Activated CD8-positive, alpha-beta T cell treated with anti-CD3 and anti-CD28 coated beads for 36 hours (primary cell): ENCODE data around the gene FMNL2. TPM values are rescaled to one million over a fixed set of nuclear protein-coding genes. Genes with fewer than 3 reads are reported as not detected.

Source experiments
- ATAC-seq: fragments of 200-7000 bp; cut with Tn5 transposase; one replicate; pipeline ENCODE4 v1.10.0; 2021; ENCODE audit warnings: mild to moderate bottlenecking, moderate library complexity
- CTCF ChIA-PET: fragments of 350-600 bp; sonication (Branson Sonifier 250); formaldehyde crosslinking; loops from one replicate; lab custom pipeline; 2021; ENCODE audit warnings: antibody characterized with exemption; lab: Charles Lee
- POLR2A ChIA-PET: fragments of 350-600 bp; sonication (Branson Sonifier 250); formaldehyde crosslinking; loops from one replicate; lab custom pipeline; 2021; ENCODE audit warnings: antibody characterized with exemption; lab: Charles Lee
- DNase-seq: peaks from one replicate; pipeline ENCODE4 v3.0.0-alpha.2; 2020
- H3K27ac Mint-ChIP-seq: one replicate; pipeline ENCODE4 v1.8.0; 2021; ENCODE audit warnings: mild to moderate bottlenecking, mixed read lengths
- H3K27me3 Mint-ChIP-seq: one replicate; pipeline ENCODE4 v1.8.0; 2021; ENCODE audit warnings: mixed read lengths
- H3K36me3 Mint-ChIP-seq: one replicate; pipeline ENCODE4 v1.8.0; 2021; ENCODE audit warnings: low read depth, mixed read lengths
- H3K4me1 Mint-ChIP-seq: one replicate; pipeline ENCODE4 v1.8.0; 2021; ENCODE audit warnings: low read depth, mixed read lengths
- H3K4me3 Mint-ChIP-seq: one replicate; pipeline ENCODE4 v1.8.0; 2021; ENCODE audit warnings: mild to moderate bottlenecking, moderate library complexity, mixed read lengths
- H3K9me3 Mint-ChIP-seq: one replicate; pipeline ENCODE4 v1.8.0; 2021; ENCODE audit warnings: mixed read lengths
- intact Hi-C: fragments of 100-400 bp; cut with micrococcal nuclease; formaldehyde crosslinking; loops from one replicate; pipeline ENCODE4 v1.10.0; 2022
- total RNA-seq, 2 experiments: library from RNA; stranded (reverse); gene quantifications; one replicate each; pipeline ENCODE4 v1.2.3, GENCODE V29; 2021
- TF ChIP-seq, protein P1 (sequence below): fragments of 200-600 bp; IDR thresholded peaks from one replicate; pipeline ENCODE4 v1.8.0; 2022; ENCODE audit warnings: antibody characterized with exemption, mild to moderate bottlenecking

The FMNL2 gene
- total RNA-seq, 2 experiments from 2014 or later, result 1.1 TPM

DNA sequence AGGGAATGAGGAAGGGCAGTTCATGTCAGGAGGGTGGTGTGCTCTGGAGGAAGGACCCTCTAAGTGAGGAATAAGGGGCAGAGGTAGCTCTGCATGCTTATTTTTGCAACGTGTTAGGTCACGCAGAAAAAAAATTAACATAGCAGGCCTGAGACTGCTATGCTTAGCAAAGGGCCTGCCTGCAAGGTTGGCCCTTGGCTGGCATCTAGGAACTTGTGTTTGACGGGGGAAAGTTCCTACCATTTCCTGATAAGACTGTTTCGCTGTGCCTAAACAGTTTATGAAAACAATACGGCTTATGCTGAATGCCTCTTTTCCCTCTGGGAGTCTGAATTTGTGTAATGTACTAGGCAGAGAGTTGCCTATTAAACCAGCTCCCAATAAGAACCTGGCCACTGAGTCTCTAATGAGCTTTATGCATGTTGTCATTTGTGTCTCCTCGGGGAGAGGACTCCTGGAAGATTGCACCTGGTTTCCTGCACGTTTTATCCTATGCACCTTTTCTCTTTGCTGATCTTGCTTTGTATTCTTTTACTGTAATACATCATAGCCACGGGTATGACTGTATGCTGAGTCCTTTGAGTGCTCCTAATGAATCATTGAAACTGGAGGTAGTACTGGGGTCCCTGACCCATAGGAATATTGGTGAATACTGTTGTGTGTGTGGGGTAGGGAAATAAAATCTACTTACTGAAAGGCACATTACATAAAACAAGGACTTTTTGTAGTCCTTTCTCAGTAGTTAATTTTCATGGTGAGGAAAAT, 213.3 kb downstream of the FMNL2 start:
- ATAC-seq (no peak), DNase-seq (no peak)
- no peaks in the 10 kb centered on the region for H3K36me3 Mint-ChIP-seq
- peaks cover 3% of the 10 kb centered on the region for H3K27me3 Mint-ChIP-seq
- no peak overlapping the region for H3K4me3 Mint-ChIP-seq
- no peaks in the 10 kb centered on the region for H3K4me1 Mint-ChIP-seq
- CTCF ChIA-PET, result interaction anchor here (1.2 to 1.4 kb wide), 2 partner anchors 21 to 87 kb away, joined by 3 to 6 read pairs; no protein-coding TSS in a partner anchor
- no peaks in the 10 kb centered on the region for H3K9me3 Mint-ChIP-seq
- intact Hi-C loops, result no loop called here
- POLR2A ChIA-PET, result no interaction called here
- TF ChIP-seq, protein P1, sequence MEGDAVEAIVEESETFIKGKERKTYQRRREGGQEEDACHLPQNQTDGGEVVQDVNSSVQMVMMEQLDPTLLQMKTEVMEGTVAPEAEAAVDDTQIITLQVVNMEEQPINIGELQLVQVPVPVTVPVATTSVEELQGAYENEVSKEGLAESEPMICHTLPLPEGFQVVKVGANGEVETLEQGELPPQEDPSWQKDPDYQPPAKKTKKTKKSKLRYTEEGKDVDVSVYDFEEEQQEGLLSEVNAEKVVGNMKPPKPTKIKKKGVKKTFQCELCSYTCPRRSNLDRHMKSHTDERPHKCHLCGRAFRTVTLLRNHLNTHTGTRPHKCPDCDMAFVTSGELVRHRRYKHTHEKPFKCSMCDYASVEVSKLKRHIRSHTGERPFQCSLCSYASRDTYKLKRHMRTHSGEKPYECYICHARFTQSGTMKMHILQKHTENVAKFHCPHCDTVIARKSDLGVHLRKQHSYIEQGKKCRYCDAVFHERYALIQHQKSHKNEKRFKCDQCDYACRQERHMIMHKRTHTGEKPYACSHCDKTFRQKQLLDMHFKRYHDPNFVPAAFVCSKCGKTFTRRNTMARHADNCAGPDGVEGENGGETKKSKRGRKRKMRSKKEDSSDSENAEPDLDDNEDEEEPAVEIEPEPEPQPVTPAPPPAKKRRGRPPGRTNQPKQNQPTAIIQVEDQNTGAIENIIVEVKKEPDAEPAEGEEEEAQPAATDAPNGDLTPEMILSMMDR, result no peak
- H3K27ac Mint-ChIP-seq, result no peak overlapping the region

DNA sequence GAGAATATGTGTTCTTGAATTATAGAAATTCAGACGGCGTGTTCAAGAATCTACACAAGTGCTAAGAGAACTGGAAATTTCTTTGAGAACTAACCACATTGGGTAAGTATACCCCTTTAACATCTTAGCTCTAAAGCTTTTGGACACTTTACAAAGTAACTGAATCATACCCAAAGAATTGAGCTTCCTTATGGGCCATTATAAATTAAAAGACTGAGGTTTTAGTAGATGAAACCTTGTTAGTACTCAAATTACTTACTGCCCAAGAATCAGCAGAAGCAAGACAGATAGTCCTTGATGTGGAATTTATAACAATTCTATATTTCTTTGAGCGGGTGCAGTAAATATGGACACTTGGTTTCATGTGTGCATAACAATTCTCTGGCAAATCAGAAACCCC, 214.0 kb downstream of the FMNL2 start:
- intact Hi-C loops, result no loop called here
- Mint-ChIP-seq H3K27me3 (peaks cover 5% of the 10 kb centered on the region), H3K36me3 (no peaks in the 10 kb centered on the region), H3K4me1 (no peaks in the 10 kb centered on the region), H3K4me3 (no peak overlapping the region), H3K9me3 (no peaks in the 10 kb centered on the region), H3K27ac (no peak overlapping the region)
- DNase-seq (no peak), ATAC-seq (no peak)
- POLR2A ChIA-PET, result interaction anchor here (0.7 kb wide), 1 partner anchor 105 kb away, joined by 3 read pairs; no protein-coding TSS in a partner anchor
- TF ChIP-seq, protein P1, result no peak
- CTCF ChIA-PET, result interaction anchor here (1.2 to 1.4 kb wide), 2 partner anchors 20 to 87 kb away, joined by 3 to 6 read pairs; no protein-coding TSS in a partner anchor

GRCh38 chr2:152549423-152549822, 214.4 kb downstream of the FMNL2 start:
- intact Hi-C loops, result no loop called here
- H3K4me3 Mint-ChIP-seq, result no peak overlapping the region
- ChIA-PET POLR2A (interaction anchor here (0.7 kb wide), 1 partner anchor 105 kb away, joined by 3 read pairs; no protein-coding TSS in a partner anchor), CTCF (interaction anchor here (1.2 to 1.4 kb wide), 2 partner anchors 20 to 86 kb away, joined by 3 to 6 read pairs; no protein-coding TSS in a partner anchor)
- ATAC-seq, result no peak
- H3K27ac Mint-ChIP-seq, result no peak overlapping the region
- peaks cover 5% of the 10 kb centered on the region for H3K27me3 Mint-ChIP-seq
- no peaks in the 10 kb centered on the region for H3K36me3 Mint-ChIP-seq
- H3K9me3 Mint-ChIP-seq, result no peaks in the 10 kb centered on the region
- H3K4me1 Mint-ChIP-seq, result no peaks in the 10 kb centered on the region
- TF ChIP-seq, protein P1, result no peak
- DNase-seq, result no peak

GRCh38 chr2:152550386-152550785, 215.4 kb downstream of the FMNL2 start:
- H3K4me3 Mint-ChIP-seq, result no peak overlapping the region
- H3K27ac Mint-ChIP-seq, result no peak overlapping the region
- H3K4me1 Mint-ChIP-seq, result no peaks in the 10 kb centered on the region
- no peaks in the 10 kb centered on the region for H3K9me3 Mint-ChIP-seq
- no peaks in the 10 kb centered on the region for H3K36me3 Mint-ChIP-seq
- no peak for DNase-seq
- POLR2A ChIA-PET, result no interaction called here
- TF ChIP-seq, protein P1, result no peak
- intact Hi-C loops, result no loop called here
- peaks cover 5% of the 10 kb centered on the region for H3K27me3 Mint-ChIP-seq
- CTCF ChIA-PET, result no interaction called here
- ATAC-seq, result no peak

GRCh38 chr2:152552888-152553287, 217.9 kb downstream of the FMNL2 start:
- TF ChIP-seq, protein P1, result no peak
- Mint-ChIP-seq H3K27ac (no peak overlapping the region), H3K4me1 (no peaks in the 10 kb centered on the region), H3K36me3 (no peaks in the 10 kb centered on the region), H3K27me3 (peaks cover 5% of the 10 kb centered on the region), H3K4me3 (no peak overlapping the region), H3K9me3 (no peaks in the 10 kb centered on the region)
- ATAC-seq (no peak), DNase-seq (no peak)
- CTCF ChIA-PET, result no interaction called here
- intact Hi-C loops, result no loop called here
- POLR2A ChIA-PET, result no interaction called here
